ENCODE data around the gene MAFF. TPM values are rescaled to one million over a fixed set of nuclear protein-coding genes. Genes with fewer than 3 reads are reported as not detected.

Gene MAFF
- total RNA-seq, 1 donor from 2014 or later, result 1.8 TPM

- no peak for DNase-seq
- no peak for TF ChIP-seq CTCF (IDR thresholded peaks at IDR 0.05; ENCODE audit: partially characterized antibody, unreplicated experiment)
- Mint-ChIP-seq H3K27ac (ENCODE audit: unreplicated experiment) (no peak overlapping the region), H3K27me3 (ENCODE audit: unreplicated experiment) (peaks cover 5% of the 10 kb centered on the region), H3K9me3 (ENCODE audit: unreplicated experiment) (peaks cover 6% of the 10 kb centered on the region), H3K4me3 (ENCODE audit: unreplicated experiment) (no peak overlapping the region), H3K4me1 (ENCODE audit: low read depth, unreplicated experiment) (peaks cover 25% of the 10 kb centered on the region), H3K36me3 (ENCODE audit: unreplicated experiment) (no peaks in the 10 kb centered on the region)
Measured at GRCh38 chr22:38243007-38243765, 41.4 kb downstream of the MAFF start.

GRCh38 chr22:38244106-38244505 is 42.3 kb downstream of the MAFF start:
- Mint-ChIP-seq H3K36me3 (ENCODE audit: unreplicated experiment) (peaks cover 4% of the 10 kb centered on the region), H3K27me3 (ENCODE audit: unreplicated experiment) (peaks cover 7% of the 10 kb centered on the region), H3K9me3 (ENCODE audit: unreplicated experiment) (peaks cover 7% of the 10 kb centered on the region), H3K4me3 (ENCODE audit: unreplicated experiment) (no peak overlapping the region), H3K27ac (ENCODE audit: unreplicated experiment) (no peak overlapping the region), H3K4me1 (ENCODE audit: low read depth, unreplicated experiment) (peaks cover 26% of the 10 kb centered on the region)
- no peak for TF ChIP-seq CTCF (IDR thresholded peaks at IDR 0.05; ENCODE audit: partially characterized antibody, unreplicated experiment)
- DNase-seq, result no peak

GRCh38 chr22:38246046-38246658 is 44.4 kb downstream of the MAFF start:
- Mint-ChIP-seq H3K27ac (ENCODE audit: unreplicated experiment) (no peak overlapping the region), H3K27me3 (ENCODE audit: unreplicated experiment) (peaks cover 7% of the 10 kb centered on the region), H3K4me3 (ENCODE audit: unreplicated experiment) (no peak overlapping the region), H3K36me3 (ENCODE audit: unreplicated experiment) (peaks cover 11% of the 10 kb centered on the region), H3K4me1 (ENCODE audit: low read depth, unreplicated experiment) (peaks cover 14% of the 10 kb centered on the region), H3K9me3 (ENCODE audit: unreplicated experiment) (peaks cover 6% of the 10 kb centered on the region)
- no peak for DNase-seq
- TF ChIP-seq CTCF (IDR thresholded peaks at IDR 0.05; ENCODE audit: partially characterized antibody, unreplicated experiment), result no peak

GRCh38 chr22:38246692-38247091 is 44.9 kb downstream of the MAFF start:
- H3K4me3 Mint-ChIP-seq (ENCODE audit: unreplicated experiment), result no peak overlapping the region
- no peak for TF ChIP-seq CTCF (IDR thresholded peaks at IDR 0.05; ENCODE audit: partially characterized antibody, unreplicated experiment)
- H3K36me3 Mint-ChIP-seq (ENCODE audit: unreplicated experiment), result peaks cover 11% of the 10 kb centered on the region
- DNase-seq, result no peak
- H3K4me1 Mint-ChIP-seq (ENCODE audit: low read depth, unreplicated experiment), result peaks cover 14% of the 10 kb centered on the region
- H3K27me3 Mint-ChIP-seq (ENCODE audit: unreplicated experiment), result peaks cover 7% of the 10 kb centered on the region
- H3K27ac Mint-ChIP-seq (ENCODE audit: unreplicated experiment), result peak overlapping the region; percentile 20
- peaks cover 6% of the 10 kb centered on the region for H3K9me3 Mint-ChIP-seq (ENCODE audit: unreplicated experiment)

- no peak for TF ChIP-seq CTCF (IDR thresholded peaks at IDR 0.05; ENCODE audit: partially characterized antibody, unreplicated experiment)
- DNase-seq, result no peak
- Mint-ChIP-seq H3K27me3 (ENCODE audit: unreplicated experiment) (peaks cover 7% of the 10 kb centered on the region), H3K27ac (ENCODE audit: unreplicated experiment) (peak overlapping the region; percentile 48), H3K4me1 (ENCODE audit: low read depth, unreplicated experiment) (peaks cover 14% of the 10 kb centered on the region), H3K36me3 (ENCODE audit: unreplicated experiment) (peaks cover 11% of the 10 kb centered on the region), H3K9me3 (ENCODE audit: unreplicated experiment) (peaks cover 6% of the 10 kb centered on the region), H3K4me3 (ENCODE audit: unreplicated experiment) (peak overlapping the region; percentile 20)
Measured at GRCh38 chr22:38247713-38248112, 45.9 kb downstream of the MAFF start.

Measured in glutamatergic neuron (in vitro differentiated cells).